Karpas-422 (cell line): ENCODE results near the gene SOX1. TPM values are rescaled to one million over a fixed set of nuclear protein-coding genes. Genes with fewer than 3 reads are reported as not detected.

ENCODE experiments used
- DNase-seq: peaks from one replicate; pipeline ENCODE4 v3.0.0-alpha.2; 2015
- H2AFZ ChIP-seq: fragments of 200-600 bp; sonication (generic); 2 replicates; pipeline ENCODE4 v1.6.1; 2014; ENCODE audit warnings: antibody characterized with exemption, low read length, mixed read lengths
- H3K27ac ChIP-seq: fragments of 200-600 bp; sonication (generic); 2 replicates; pipeline ENCODE4 v1.5.1; 2014; ENCODE audit warnings: mild to moderate bottlenecking, low read length, moderate library complexity
- H3K27me3 ChIP-seq: fragments of 200-600 bp; sonication (generic); 2 replicates; pipeline ENCODE4 v1.6.1; 2014; ENCODE audit warnings: low read length, mixed read lengths
- H3K36me3 ChIP-seq: fragments of 200-600 bp; sonication (generic); 2 replicates; pipeline ENCODE4 v1.6.1; 2014; ENCODE audit warnings: low read length, mixed read lengths; ENCODE audit not compliant: insufficient read depth
- H3K4me1 ChIP-seq: fragments of 200-600 bp; sonication (generic); 2 replicates; pipeline ENCODE4 v1.6.1; 2014; ENCODE audit warnings: mild to moderate bottlenecking, low read length, mixed read lengths
- H3K4me2 ChIP-seq: fragments of 200-600 bp; sonication (generic); 2 replicates; pipeline ENCODE4 v1.6.1; 2014; ENCODE audit warnings: low read length, low read depth, mild to moderate bottlenecking; ENCODE audit not compliant: poor library complexity, severe bottlenecking
- H3K4me3 ChIP-seq: fragments of 200-600 bp; sonication (generic); 2 replicates; pipeline ENCODE4 v1.5.1; 2014; ENCODE audit warnings: mild to moderate bottlenecking, antibody characterized with exemption, low read length, mixed read lengths
- H3K79me2 ChIP-seq: fragments of 200-600 bp; sonication (generic); 2 replicates; pipeline ENCODE4 v1.6.1; 2014; ENCODE audit warnings: mild to moderate bottlenecking, low read length, mixed read lengths
- H3K9ac ChIP-seq: fragments of 200-600 bp; sonication (generic); 2 replicates; pipeline ENCODE4 v1.6.0; 2014; ENCODE audit warnings: low read length
- H3K9me2 ChIP-seq: fragments of 200-600 bp; sonication (generic), shearing (Covaris generic); replicated peaks from 2 replicates; pipeline ENCODE4 v1.6.0; 2014; ENCODE audit warnings: mild to moderate bottlenecking, low read length, moderate library complexity; ENCODE audit not compliant: insufficient read depth
- H3K9me3 ChIP-seq: fragments of 300-700, 200-600 bp; sonication (generic); 2 replicates; pipeline ENCODE4 v1.6.1; 2014; ENCODE audit warnings: low read length, mixed read lengths
- H4K20me1 ChIP-seq: fragments of 200-600 bp; sonication (generic); 2 replicates; pipeline ENCODE4 v1.6.1; 2014; ENCODE audit warnings: mild to moderate bottlenecking, antibody characterized with exemption, low read length, low read depth; ENCODE audit not compliant: insufficient read depth
- total RNA-seq: library from RNA; depleted of rRNA; stranded (reverse); fragments of >200 nt; shearing (Covaris generic); gene quantifications from 2 replicates; pipeline ENCODE4 v1.2.3, GENCODE V29; 2014; ENCODE audit warnings: low replicate concordance

The SOX1 gene
- total RNA-seq, 1 experiment from 2014 or later, result not detected

DNA sequence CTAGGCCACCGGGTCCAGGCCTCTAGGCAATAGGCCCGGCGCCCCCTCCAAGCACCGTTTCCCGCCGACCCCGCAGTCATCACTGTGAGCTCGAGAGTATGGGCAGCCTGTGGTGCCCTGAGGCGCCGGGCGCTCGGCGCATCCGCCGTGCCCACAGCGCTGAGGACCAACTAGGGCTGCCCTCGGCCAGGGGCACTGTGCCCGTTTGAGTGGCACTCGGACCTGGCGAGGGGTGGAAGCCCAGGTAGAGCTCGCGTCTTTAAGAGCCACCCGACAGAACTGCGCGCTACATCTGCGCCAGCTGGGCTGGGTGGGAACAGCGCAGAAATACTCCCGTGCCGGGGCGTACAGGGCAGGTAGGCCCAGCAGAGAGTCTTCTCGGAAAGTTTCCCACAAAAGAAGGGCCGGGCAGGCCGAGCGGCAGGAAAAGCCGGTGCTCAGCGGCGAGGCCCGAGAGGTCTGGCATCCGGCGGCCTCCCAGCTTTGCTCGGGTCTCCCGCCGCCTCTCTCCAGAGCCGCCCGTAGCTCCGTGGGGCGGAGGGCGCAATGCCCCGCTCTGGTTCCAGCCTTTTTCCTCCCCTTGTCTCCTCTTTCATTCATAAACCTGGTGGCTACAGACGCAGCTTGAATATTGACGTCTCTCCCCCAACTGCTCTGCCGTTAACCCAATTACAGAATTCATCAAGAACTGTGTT, 5.4 kb upstream of the SOX1 start:
- no peak overlapping the region for H3K4me2 ChIP-seq
- H3K27ac ChIP-seq, result no peak overlapping the region
- H3K9me3 ChIP-seq, result no peaks in the 10 kb centered on the region
- no peak for DNase-seq
- no peak overlapping the region for H3K9ac ChIP-seq
- H3K4me1 ChIP-seq, result no peaks in the 10 kb centered on the region
- no peaks in the 10 kb centered on the region for H3K79me2 ChIP-seq
- no peak overlapping the region for H3K4me3 ChIP-seq
- no peaks in the 10 kb centered on the region for H3K36me3 ChIP-seq
- H3K9me2 ChIP-seq, result no peaks in the 10 kb centered on the region
- H3K27me3 ChIP-seq, result no peaks in the 10 kb centered on the region
- no peaks in the 10 kb centered on the region for H4K20me1 ChIP-seq
- no peak overlapping the region for H2AFZ ChIP-seq

DNA sequence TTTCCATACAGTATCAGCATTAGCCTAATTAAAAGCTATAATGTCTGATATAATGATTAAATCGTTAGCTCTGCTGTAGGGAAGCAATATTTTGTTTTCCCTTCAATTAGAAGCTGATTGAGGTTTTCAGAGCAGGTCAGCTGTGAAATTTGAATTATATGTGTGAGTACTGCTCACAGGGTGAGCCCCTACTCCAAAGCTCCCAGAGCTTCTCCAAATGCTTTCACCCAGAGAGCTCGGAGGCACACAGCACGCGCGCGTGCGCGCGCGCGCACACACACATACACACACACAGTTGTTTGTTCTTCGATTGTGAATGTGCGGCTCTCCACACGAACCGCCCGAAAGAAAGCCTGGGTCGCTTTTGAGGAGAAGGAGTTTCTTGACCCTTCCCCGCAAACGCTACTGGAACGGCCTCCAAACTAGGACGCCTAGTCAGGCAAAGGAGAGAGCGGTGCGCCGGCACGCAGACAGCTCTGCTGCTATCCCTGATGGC, 4.8 kb upstream of the SOX1 start:
- H3K9me3 ChIP-seq, result no peaks in the 10 kb centered on the region
- DNase-seq, result no peak
- no peaks in the 10 kb centered on the region for H3K27me3 ChIP-seq
- no peak overlapping the region for H3K9ac ChIP-seq
- no peaks in the 10 kb centered on the region for H3K79me2 ChIP-seq
- no peak overlapping the region for H3K4me2 ChIP-seq
- no peaks in the 10 kb centered on the region for H3K36me3 ChIP-seq
- H3K27ac ChIP-seq, result no peak overlapping the region
- no peaks in the 10 kb centered on the region for H3K9me2 ChIP-seq
- no peak overlapping the region for H2AFZ ChIP-seq
- no peak overlapping the region for H3K4me3 ChIP-seq
- no peaks in the 10 kb centered on the region for H4K20me1 ChIP-seq
- no peaks in the 10 kb centered on the region for H3K4me1 ChIP-seq

DNA sequence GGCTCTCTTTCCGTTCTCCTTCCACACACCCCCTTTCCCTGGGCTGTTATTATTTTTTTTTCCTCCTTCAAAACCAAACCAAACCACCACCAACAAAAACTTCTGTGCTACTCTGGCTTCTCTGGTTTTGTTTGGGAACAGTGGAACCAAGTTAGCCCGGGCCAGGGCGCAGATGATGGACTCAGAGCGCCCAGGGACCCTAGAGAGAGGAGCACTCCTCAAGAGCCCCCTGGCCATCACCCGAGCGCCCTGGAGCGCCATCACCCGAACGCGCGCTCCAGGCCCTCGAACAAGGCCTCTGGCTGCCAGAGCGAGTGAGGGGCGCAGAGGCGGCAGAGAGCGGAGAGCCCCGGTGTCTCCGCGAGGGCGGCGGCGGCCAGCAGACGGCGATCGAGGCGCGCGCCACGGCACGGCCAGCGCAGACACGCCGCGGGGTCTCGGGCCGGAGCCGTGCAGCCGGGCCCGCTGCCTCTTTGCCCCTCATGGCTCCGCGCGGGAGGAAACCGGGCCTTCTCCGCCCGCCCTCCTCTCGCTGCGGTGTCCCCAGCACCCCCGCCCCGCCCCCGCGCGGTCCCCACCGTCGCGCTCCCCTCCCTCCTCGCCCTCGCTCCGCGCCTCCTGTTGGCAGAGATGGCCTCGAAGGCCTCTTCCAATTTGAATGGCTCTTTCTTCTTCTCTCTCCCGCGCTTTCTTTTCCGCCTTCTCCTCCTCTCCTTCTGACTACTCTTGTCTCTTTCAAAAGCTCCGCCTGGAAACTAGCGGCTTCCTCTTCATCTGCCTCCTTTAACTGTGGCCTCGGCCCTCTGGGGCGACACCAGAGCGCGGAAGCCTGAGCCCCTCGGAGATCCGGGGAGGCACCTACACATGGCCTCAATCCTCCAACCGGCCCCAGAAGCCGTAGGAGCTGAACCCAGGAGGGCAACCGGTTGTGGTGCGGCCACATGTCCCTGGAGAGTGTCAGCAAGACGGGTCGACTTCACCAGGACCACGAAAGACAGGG, 4.1 kb upstream of the SOX1 start:
- Histone ChIP-seq H3K9me2 (no peaks in the 10 kb centered on the region), H3K27ac (no peak overlapping the region), H3K4me1 (no peaks in the 10 kb centered on the region), H4K20me1 (no peaks in the 10 kb centered on the region), H3K27me3 (no peaks in the 10 kb centered on the region), H2AFZ (no peak overlapping the region), H3K79me2 (no peaks in the 10 kb centered on the region), H3K9ac (no peak overlapping the region), H3K9me3 (no peaks in the 10 kb centered on the region), H3K4me3 (no peak overlapping the region), H3K36me3 (no peaks in the 10 kb centered on the region), H3K4me2 (no peak overlapping the region)
- DNase-seq, result no peak

DNA sequence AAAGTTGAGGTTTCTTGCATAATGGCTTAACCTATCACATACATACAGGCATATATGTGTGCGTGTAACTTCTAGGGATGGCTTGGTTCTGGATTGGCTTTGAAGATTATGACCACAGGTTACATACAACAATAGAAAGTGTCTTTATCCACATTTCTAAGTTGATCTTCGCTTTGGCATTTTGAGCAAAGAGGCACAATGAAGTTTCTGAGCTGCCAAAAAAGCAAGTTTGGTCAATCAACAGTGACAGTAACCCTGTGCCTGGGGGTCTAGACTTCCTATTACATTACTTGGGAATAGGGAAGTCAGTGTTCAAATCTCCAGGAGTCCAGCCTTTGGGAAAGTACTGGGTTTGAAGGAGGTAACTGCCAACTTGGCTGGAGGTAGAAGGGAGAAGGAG, 3.1 kb upstream of the SOX1 start:
- Histone ChIP-seq H3K27ac (no peak overlapping the region), H3K9me2 (no peaks in the 10 kb centered on the region), H2AFZ (no peak overlapping the region), H3K27me3 (no peaks in the 10 kb centered on the region), H3K9me3 (no peaks in the 10 kb centered on the region), H3K79me2 (no peaks in the 10 kb centered on the region), H3K36me3 (no peaks in the 10 kb centered on the region), H3K4me3 (no peak overlapping the region), H4K20me1 (no peaks in the 10 kb centered on the region), H3K4me2 (no peak overlapping the region), H3K4me1 (no peaks in the 10 kb centered on the region), H3K9ac (no peak overlapping the region)
- DNase-seq, result no peak

DNA sequence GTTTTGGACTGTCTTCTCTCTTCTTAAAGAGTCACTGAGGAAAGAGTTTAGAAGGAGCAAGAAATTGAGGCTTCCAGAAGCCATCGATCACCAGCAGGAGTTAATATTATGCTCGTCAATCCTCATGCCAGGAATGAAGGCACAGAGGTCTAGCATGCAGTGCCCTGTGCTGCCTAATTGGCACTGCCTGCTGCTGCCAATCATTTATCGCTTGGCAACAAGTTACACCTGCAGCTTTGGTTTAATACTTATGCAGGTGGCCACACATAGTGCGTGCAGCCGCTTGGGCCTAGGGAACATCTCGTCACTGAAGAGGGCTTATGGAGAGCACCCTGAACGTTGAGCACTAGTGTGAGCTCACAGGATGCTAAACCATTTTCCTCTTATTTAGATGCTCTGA, 2.7 kb upstream of the SOX1 start:
- Histone ChIP-seq H3K4me1 (no peaks in the 10 kb centered on the region), H3K9me2 (no peaks in the 10 kb centered on the region), H3K9ac (no peak overlapping the region), H3K79me2 (no peaks in the 10 kb centered on the region), H2AFZ (no peak overlapping the region), H3K27ac (no peak overlapping the region), H3K27me3 (no peaks in the 10 kb centered on the region), H3K4me3 (no peak overlapping the region), H4K20me1 (no peaks in the 10 kb centered on the region), H3K36me3 (no peaks in the 10 kb centered on the region), H3K9me3 (no peaks in the 10 kb centered on the region), H3K4me2 (no peak overlapping the region)
- DNase-seq, result no peak

DNA sequence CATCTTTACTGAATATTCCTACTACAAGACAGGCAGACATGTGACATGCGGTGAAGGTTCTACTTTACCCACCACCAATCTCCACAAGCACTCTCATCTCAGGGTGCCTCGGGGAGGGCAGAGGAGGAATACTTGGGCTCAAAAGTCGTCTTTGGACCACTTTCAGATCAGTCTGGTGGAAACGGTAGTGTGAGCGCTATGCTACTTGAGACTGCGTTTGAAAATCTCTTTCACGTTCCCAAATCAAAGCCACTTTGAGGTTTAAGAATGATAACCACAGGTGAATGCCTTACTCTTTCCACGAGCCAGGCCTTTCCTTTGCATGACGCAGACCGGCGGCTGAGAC, 1.5 kb upstream of the SOX1 start:
- DNase-seq, result no peak
- no peaks in the 10 kb centered on the region for H3K4me1 ChIP-seq
- no peaks in the 10 kb centered on the region for H3K79me2 ChIP-seq
- H2AFZ ChIP-seq, result no peak overlapping the region
- H3K9me3 ChIP-seq, result peaks cover 7% of the 10 kb centered on the region; the same call in 1 of the 2 replicates
- no peak overlapping the region for H3K9ac ChIP-seq
- H3K27me3 ChIP-seq, result no peaks in the 10 kb centered on the region
- H3K4me3 ChIP-seq, result no peak overlapping the region
- no peaks in the 10 kb centered on the region for H3K36me3 ChIP-seq
- H3K9me2 ChIP-seq, result no peaks in the 10 kb centered on the region
- H3K4me2 ChIP-seq, result no peak overlapping the region
- no peaks in the 10 kb centered on the region for H4K20me1 ChIP-seq
- no peak overlapping the region for H3K27ac ChIP-seq

DNA sequence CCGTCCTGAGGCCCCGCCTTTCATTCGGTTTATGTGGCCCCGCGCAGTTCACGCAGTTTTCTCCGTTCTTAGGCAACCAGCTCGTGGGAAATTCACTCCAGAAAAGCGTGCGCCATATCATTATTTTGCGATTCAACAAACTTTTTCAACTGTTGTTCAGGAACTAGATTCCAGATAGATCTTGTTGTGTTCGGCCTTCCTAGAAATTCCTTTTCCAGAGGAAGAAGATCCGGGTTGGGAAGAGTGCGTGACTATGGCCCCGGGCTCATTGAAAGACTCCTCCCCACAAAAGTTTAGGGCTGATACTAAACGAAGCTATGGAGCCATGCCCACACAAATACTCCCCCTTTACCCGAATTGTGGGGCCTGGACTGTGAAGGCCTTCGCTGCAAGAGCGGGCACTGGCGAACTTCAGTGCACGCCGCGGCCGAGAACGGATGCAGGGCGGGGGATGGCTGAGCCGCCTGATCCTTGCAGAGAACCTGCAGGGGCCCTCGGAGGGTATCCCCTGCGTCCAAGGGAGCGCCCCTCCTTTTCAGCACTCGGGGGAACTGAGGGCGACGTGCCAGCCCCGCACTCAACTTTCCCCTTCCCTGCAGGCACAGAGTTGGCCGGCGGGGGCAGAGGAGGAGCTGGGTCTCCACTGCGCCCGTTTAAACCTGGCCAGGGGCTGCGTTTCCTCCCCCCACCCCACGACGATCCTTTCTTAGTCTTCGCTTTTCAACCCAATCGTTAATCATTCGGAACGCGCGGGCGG, 904 bp upstream of the SOX1 start:
- Histone ChIP-seq H3K27ac (no peak overlapping the region), H3K36me3 (no peaks in the 10 kb centered on the region), H4K20me1 (no peaks in the 10 kb centered on the region), H3K9me3 (peaks cover 10% of the 10 kb centered on the region; the same call in 1 of the 2 replicates), H3K9me2 (no peaks in the 10 kb centered on the region), H3K9ac (no peak overlapping the region), H3K27me3 (no peaks in the 10 kb centered on the region), H2AFZ (no peak overlapping the region), H3K4me2 (no peak overlapping the region), H3K79me2 (no peaks in the 10 kb centered on the region), H3K4me1 (no peaks in the 10 kb centered on the region), H3K4me3 (no peak overlapping the region)
- no peak for DNase-seq

DNA sequence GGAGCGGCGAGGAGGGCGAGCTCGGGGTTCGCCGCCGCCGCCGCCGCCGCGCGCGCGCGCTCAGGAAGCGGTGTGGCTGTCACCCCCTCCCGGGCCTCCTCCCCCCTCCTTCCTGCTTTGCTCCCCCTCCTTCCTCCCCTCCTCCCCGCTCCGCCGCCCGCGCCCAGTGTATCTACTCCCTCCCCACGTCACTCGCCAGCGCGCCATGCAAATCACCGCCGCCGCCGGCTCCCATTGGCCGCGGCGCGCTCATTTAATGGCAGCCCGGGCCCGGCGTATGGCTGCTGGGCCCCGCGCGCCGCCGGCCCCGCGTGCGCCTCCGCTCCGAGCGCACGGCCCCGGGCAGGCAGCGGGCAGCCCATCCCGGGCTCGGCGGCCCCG, 335 bp upstream of the SOX1 start:
- Histone ChIP-seq H3K79me2 (no peaks in the 10 kb centered on the region), H4K20me1 (no peaks in the 10 kb centered on the region), H3K4me1 (no peaks in the 10 kb centered on the region), H2AFZ (no peak overlapping the region), H3K4me3 (no peak overlapping the region), H3K36me3 (no peaks in the 10 kb centered on the region), H3K9ac (no peak overlapping the region), H3K4me2 (no peak overlapping the region), H3K27me3 (no peaks in the 10 kb centered on the region), H3K9me2 (no peaks in the 10 kb centered on the region), H3K27ac (no peak overlapping the region), H3K9me3 (peaks cover 11% of the 10 kb centered on the region; the same call in 1 of the 2 replicates)
- no peak for DNase-seq
